IPS DF 4.7 (cell line): ENCODE results near the gene PWWP2A.

Experiments used
- DNase-seq: peaks from one replicate; pipeline ENCODE4 v3.0.0-alpha.2; 2013; ENCODE audit warnings: low spot score; ENCODE audit errors: extremely low read depth

PWWP2A gene

DNA sequence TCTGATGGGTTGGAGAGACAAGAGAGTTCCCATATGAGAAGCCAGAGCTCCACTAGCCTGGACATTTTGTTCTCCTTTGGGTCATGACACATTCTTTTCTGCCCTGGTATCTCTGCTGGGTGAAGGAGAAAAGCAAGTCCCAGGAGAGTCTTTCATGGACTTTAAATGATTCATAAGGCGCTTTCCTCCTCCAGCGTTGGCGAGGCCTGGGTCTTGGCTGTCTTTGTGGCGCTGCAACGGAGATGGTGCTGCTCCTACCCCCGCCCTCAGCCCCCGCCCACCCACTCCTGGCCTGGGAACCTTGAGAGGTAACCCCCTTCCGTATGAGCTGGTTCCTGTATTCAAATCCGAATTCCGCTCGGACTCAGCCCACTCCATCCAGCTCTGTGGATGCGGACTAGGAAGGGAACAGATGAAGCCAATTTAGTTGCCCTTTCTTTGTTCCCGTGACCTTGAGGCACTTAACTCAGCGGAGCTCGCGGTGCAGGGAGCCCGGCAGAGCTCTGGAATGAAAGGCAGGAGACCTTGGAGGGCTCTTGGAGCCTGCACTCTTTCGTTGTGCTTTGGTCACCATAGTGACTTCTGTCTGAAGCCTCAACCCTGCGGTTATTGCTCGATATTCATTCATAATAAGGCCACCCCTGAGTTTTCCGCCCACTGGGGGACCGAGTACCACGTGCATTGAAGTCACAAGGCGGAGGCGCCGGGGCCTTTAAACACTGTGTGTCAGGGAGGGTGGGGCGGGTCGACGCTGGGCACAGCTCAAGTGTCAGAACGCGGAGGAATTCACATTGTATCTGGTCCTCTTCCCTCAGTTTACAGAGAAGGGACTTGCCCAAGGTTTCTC, 14.0 kb upstream of the PWWP2A start:
- DNase-seq, result no peak

- no peak for DNase-seq
Measured at GRCh38 chr5:160129841-160130240, 10.6 kb upstream of the PWWP2A start.

- DNase-seq, result no peak
Measured at GRCh38 chr5:160128632-160129031, 9.4 kb upstream of the PWWP2A start.

DNA sequence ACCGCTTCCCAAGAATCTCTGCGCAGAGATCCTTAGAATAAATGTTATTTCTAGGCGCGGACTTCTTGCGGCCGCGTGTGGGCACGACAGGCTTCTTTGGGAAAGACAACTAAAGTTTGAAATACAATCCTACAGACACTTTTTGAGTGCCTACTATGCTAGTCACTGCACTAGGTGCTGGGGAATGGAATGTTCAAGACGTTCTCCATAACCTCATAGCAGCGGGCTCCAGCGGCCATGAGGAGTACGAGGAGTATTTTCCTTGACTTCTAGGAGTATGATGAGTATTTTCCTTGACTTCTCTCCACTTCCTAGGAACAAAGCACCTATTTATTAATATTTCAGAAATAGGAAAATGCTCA, 636 bp upstream of the PWWP2A start:
- DNase-seq, result no peak

DNA sequence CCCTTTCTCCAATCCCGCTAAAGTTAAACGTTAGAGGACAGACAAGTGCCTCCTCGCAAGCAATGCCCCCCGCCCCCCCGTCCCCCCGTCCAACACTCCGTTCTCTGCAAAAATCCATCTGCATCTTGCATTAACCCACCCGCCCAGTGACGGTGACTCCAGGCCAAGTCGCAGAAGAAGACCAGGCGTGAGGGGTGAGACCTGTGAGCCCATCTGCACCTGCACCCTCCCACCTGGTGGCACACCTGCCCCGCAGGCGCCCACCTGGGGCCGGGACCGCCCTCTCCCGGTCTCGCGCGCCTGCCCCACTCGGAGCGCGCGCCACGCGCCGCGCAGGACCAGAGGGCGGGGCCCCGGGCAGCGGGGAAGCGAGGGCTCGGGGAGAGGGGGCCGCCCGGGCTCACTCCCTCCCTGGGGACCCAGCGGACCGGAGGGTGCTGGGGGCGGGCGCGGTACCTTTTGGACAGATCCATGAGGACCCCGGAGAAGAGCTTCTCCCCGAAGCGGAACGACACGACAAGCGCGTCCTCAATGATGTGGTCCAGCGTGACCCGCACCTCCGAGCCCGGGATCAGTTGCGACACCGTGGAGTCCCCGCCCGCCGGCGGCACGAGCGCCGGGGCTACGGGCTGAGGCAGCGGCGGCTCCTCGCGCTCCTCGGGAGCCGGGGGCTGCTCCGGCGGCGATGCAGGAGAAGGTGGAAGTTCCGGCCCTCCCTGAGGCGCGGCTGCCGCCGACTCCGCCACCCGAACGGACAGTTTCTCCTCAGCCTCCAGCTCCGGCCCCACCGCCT, 705 bp downstream of the PWWP2A start:
- no peak for DNase-seq

DNA sequence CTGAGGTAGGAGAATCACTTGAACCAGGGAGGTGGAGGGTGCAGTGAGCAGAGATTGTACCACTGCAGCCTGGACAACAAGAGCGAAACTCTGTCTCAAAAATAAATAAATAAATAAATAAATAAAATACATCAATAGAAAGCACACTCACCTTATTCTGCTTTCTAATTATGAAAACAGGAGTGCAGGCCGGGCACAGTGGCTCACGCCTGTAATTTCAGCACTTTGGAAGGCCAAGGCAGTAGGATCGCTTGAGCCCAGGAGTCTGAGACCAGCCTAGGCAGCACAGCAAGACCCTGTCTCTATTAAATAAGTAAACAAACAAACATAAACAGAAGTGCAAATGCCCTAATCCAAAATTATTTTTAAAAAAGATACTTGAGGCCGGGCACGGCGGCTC, 2.3 kb downstream of the PWWP2A start:
- DNase-seq, result no peak

GRCh38 chr5:160108124-160108523, 11.1 kb downstream of the PWWP2A start:
- no peak for DNase-seq

GRCh38 chr5:160105686-160106360, 13.4 kb downstream of the PWWP2A start:
- DNase-seq, result no peak

DNA sequence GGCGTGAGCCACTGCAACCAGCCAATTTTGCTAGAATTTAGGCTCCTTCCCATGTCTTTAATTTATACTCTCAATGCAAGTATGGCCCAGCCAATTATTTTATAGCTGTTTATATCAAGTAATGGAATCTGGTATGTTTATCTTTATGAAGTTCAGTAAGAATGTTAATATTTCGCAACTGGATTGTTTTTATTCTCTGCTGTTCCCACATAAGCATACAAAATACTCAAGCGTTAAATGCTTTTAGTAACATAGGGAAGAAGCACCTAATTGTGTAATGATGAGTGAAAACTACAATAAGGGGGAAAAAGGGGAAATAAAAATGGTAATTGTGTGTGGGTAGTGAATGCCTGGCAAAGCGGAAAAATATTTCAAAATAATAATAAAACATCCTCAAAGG, 21.3 kb downstream of the PWWP2A start:
- DNase-seq, result no peak

DNA sequence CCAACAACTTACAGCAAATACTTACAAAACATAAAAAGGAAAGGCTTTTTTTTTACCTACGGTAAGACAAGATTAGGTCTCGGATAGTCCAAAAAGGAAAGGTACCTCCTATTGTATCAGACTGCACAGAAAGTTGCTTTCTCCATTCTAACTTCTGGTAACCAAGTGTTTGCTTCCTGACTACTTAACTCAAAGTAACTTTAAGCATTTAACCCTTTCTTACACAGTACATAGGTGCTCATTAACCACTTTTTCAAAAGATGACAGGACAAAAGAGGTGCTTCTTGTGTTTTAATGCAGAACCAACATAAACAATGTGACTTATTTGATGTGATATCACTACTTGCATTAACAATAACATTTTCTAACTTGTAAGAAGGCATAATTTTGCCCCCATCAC, 23.1 kb downstream of the PWWP2A start:
- DNase-seq, result no peak

GRCh38 chr5:160092960-160093707, 26.1 kb downstream of the PWWP2A start:
- no peak for DNase-seq

GRCh38 chr5:160092514-160092913, 26.7 kb downstream of the PWWP2A start:
- DNase-seq, result no peak

GRCh38 chr5:160090059-160090458, 29.2 kb downstream of the PWWP2A start:
- no peak for DNase-seq

- DNase-seq, result no peak
Measured at GRCh38 chr5:160089531-160089930, 29.7 kb downstream of the PWWP2A start.

GRCh38 chr5:160088805-160089204, 30.4 kb downstream of the PWWP2A start:
- DNase-seq, result no peak

DNA sequence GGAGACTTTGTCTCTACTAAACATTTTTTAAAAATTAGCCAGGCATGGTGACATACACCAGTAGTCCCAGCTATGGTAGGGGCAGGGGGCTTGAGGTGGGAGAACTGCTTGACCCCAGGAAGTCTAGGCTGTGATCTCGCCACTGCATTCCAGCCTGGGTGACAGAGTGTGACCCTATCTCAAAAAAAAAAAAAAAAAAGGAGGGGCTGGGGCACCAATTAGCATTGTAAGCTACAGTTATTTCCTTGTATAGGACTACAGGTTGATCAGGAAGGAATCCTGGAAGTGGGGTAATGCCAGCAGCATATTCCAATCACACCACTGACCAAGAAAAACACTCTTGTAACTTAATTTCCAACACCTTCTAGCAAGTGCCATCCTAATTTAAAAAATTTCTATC, 32.1 kb downstream of the PWWP2A start:
- DNase-seq, result no peak

GRCh38 chr5:160084144-160084543, 35.1 kb downstream of the PWWP2A start:
- DNase-seq, result no peak

DNA sequence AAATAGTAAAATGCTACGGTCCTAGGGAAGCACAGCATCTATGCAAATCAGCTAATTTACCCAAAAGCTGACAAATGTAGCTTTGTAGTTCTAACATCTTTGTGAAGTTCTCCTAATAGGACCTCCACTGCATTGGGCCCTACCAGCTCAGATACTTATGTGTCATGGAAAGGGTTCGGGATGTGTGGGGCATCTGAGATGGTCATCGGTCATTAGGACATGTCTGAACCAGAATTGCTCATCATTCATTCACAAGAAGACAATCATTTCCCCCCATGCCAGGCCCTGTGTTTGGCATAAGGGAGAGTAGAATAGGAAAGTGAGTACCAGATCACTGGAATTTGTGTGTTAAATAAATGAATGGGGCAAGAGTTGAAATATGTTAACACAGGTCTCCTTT, 35.7 kb downstream of the PWWP2A start:
- no peak for DNase-seq

DNA sequence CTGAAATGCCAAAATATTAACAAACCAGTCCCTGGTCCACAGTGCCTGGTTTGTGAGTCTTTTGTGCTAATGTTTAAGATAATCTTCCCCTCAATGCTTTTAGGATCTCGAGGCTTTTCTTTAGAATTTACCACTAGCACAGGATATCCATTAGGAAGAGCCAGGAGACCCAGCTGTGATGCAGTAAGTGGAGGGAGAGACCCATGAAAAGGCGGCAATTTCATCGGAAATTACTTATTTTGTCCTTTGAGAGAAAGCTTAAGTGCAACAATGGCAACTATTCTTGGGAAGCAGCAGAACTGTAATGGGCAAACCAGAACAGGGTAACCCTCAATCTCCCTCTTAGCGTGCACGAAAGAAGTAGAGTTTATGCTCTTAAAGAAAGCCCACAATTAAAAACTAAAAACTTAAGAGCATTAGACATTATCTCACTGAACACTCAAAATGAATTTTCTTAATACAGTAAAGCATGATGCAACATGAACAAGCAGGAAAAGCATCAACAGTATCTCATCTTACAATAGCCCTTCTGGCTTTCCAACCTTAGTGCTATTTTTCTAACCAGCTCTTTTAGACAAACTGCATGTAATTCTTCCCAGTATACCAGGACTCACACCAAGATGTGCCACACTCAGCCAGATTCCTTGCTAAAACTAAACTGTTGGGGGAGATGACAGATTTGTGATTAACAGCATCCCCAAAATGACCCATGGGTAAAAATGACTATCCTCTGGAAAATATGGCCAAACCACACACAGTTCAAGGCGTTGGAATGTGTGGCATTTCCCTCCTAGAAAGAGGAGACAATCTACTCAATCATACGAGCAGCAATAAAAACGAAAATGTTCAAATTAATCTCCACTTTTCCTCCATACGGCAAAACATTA, 36.4 kb downstream of the PWWP2A start:
- no peak for DNase-seq

GRCh38 chr5:160081495-160081894, 37.8 kb downstream of the PWWP2A start:
- DNase-seq, result no peak

DNA sequence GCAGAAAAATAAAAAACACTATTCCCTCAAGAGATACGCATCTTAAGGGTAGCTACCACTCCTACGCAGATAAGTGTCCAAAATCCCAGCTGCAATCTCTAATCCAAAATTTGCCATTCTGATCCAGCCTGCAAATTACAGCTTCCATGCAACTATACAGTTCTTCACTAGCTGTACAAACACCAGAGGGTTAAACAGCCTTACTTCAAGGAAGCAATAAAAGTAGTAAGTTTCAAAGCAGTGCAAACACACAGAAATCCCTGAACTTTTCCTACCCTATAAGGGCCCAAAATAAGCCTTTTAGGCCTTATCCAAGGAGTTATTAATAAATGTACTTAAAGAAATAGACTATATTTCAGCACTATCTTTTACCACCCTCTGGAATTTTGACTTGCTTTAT, 39.5 kb downstream of the PWWP2A start:
- DNase-seq, result no peak
